ENCODE measurements around the gene WDR11.

- TF ChIP-seq POLR2A (IDR thresholded peaks at IDR 0.05; ENCODE audit: borderline replicate concordance, extremely low read depth, insufficient read depth, insufficient read length) (no peak), ZBTB33 (IDR thresholded peaks at IDR 0.05; ENCODE audit: extremely low read depth, insufficient replicate concordance, low read length) (no peak), CTCF (IDR thresholded peaks at IDR 0.05 in 2 of 3, conservative IDR thresholded peaks at IDR 0.05 in 1 of 3; ENCODE audit: borderline replicate concordance in 1 of 3, insufficient read depth in 1 of 3, low read depth in 2 of 3, low read length in 2 of 3) (no peak), EZH2phosphoT487 (IDR thresholded peaks at IDR 0.05; ENCODE audit: borderline replicate concordance) (no peak), SP1 (IDR thresholded peaks at IDR 0.05; ENCODE audit: low read depth) (no peak)
Measured at GRCh38 chr10:120828763-120829319, 22.3 kb upstream of the WDR11 start.

Data from HCT116 (cell line).